GM18505 (cell line): ENCODE measurements around the gene IGF2BP1.
"Not testable (repeated sequence)": the region's sequence is repeated elsewhere in the genome, so short reads cannot be mapped to it uniquely, and the experiment has no call there.

Source experiments
- ATAC-seq: cut with Tn5 transposase; IDR thresholded peaks from one replicate; pipeline ENCODE4 v1.9.1; 2021; ENCODE audit not compliant: unreplicated experiment
- POLR2A ChIP-seq: IDR thresholded peaks from 4 replicates; pipeline ENCODE4 v1.6.1; 2011; ENCODE audit warnings: borderline replicate concordance; ENCODE audit not compliant: insufficient read depth, insufficient read length; ENCODE audit errors: extremely low read depth

The IGF2BP1 gene

DNA sequence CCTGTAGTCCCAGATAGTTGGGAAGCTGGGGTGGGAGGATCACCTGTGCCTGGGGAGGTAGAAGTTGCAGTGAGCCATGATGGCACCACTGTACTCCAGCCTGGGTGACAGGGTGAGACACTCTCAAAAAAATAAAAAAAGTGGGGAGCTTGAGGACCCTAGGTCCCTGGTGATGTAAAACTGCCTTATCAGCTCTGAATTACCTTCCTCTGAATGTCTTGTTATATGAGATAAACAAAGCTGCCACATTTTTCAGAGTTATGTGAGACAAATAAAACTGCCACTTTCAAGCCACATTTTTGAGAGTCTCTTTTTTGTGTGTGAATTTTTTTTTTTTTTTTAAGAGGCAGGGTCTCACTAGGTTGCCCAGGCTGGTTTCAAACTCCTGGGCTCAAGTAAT, 103.4 kb downstream of the IGF2BP1 start:
- ATAC-seq, result no peak
- TF ChIP-seq POLR2A, result no peak

DNA sequence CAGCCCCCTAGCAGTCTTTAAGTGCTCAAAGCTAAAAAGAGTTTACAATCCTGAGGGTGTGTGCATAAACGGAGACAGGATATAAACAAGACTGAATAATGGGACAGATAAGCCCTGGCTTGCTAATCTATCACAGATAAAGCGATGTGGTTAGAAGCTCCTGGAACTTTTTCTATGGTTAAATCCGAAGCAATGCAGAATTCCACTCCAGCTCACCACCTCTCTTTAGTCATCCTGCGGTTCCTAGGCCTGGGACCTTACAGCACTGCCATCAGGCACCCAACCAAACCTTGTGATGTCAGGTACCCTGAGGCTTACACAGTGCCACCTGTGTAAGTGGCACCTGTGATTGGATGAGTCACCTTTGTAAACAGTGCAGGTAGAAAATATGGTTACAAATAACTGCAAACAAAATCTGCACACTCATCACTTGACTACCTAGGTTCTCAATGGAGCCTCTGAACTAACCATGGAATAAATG, 103.9 kb downstream of the IGF2BP1 start:
- no peak for ATAC-seq
- TF ChIP-seq POLR2A, result no peak

DNA sequence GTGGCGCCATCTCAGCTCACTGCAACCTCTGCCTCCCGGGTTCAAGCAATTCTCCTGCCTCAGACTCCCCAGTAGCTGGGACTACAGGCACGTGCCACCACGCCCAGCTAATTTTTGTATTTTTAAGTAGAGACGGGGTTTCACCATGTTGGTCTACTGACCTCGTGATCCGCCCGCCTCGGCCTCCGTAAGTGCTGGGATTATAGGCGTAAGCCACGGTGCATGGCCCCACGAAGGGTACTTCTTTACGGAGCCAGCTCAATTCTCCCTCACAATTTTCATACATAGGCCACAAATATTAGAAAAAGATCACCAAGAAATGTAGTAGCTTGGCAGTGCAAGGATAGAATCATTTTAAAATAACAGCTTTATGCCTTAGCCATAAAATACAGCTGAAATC, 106.2 kb downstream of the IGF2BP1 start:
- not testable (repeated sequence) for ATAC-seq

DNA sequence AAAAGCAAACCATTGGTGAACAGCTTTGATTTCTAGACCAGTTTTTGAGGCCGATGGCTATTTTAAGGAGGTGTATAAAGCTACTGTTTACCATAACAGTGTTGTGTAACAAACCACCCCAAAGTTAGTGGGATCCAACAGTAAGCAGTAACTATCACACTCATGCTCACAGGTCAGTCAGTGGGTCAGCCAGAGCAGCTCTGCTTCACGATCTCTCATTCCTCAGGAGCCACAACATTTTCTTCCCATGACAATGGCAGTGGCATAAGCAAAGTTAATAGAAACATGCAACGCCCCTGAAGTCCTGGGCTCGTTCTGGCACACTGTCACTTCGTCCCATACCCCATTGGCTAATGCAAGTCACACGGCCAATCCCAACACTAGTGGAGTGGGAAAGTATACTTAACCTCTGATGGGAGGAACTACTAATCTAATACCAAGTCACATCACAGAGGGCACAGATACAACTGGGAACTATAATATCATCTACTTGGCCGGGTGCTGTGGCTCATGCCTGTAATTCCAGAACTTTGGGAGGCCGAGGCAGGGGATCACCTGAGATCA, 107.4 kb downstream of the IGF2BP1 start:
- TF ChIP-seq POLR2A, result no peak
- no peak for ATAC-seq
